ENCODE results near the gene LRP1-AS.

DNA sequence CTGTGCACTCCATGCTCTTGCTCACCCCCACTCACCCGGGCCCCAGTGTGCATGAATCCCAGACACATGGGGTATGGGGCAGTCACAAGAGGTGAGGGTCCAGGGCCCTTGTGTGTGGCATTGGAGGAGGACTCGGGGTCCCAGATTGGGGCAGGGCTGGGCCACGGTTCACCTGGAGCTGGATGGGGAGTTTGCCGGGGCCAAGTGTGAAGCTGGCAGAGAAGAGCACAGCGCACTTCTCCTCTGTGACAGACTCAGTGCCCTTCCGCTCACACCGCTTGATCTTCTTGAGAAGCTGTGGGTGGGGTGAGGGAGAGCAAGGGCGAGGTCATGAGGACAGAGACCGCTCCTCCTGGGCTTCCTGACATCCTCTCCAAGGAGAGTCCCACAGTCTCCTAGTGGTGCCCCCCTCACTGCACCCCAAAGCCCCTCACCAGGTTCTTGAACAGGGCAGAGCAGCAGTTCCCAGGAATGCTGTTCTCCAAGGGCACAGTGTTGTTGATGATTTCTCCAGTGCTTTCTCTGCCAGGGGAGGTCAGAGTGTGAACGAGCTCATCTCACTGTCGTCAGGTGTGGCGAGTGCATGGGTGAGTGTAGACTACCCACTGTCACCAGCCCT, 43.0 kb downstream of the LRP1-AS start:
- TF ChIP-seq NFXL1 (IDR thresholded peaks at IDR 0.05; ENCODE audit: borderline replicate concordance), result no peak
- TF ChIP-seq, protein P1, sequence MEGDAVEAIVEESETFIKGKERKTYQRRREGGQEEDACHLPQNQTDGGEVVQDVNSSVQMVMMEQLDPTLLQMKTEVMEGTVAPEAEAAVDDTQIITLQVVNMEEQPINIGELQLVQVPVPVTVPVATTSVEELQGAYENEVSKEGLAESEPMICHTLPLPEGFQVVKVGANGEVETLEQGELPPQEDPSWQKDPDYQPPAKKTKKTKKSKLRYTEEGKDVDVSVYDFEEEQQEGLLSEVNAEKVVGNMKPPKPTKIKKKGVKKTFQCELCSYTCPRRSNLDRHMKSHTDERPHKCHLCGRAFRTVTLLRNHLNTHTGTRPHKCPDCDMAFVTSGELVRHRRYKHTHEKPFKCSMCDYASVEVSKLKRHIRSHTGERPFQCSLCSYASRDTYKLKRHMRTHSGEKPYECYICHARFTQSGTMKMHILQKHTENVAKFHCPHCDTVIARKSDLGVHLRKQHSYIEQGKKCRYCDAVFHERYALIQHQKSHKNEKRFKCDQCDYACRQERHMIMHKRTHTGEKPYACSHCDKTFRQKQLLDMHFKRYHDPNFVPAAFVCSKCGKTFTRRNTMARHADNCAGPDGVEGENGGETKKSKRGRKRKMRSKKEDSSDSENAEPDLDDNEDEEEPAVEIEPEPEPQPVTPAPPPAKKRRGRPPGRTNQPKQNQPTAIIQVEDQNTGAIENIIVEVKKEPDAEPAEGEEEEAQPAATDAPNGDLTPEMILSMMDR (IDR thresholded peaks at IDR 0.05 in 2 of 3, conservative IDR thresholded peaks at IDR 0.05 in 1 of 3; ENCODE audit: control insufficient read depth in 2 of 3, extremely low read depth in 1 of 3, insufficient read depth in 1 of 3, low read depth in 3 of 3, low read length in 3 of 3), result no peak
- TF ChIP-seq CREB1 (IDR thresholded peaks at IDR 0.05; ENCODE audit: low read depth), result no peak

Data from GM12878 (cell line).